Neural progenitor cell (in vitro differentiated cells): ENCODE results near the gene EPHA3. TPM values are rescaled to one million over a fixed set of nuclear protein-coding genes. Genes with fewer than 3 reads are reported as not detected.

Source experiments
- DNase-seq: peaks from one replicate; pipeline ENCODE4 v3.0.0-alpha.2; 2016; ENCODE audit warnings: low spot score
- H2AFZ ChIP-seq: fragments of 200-600 bp; sonication (generic); replicated peaks from 2 replicates; pipeline ENCODE4 v1.6.1; 2016; ENCODE audit warnings: antibody characterized with exemption
- H3F3A ChIP-seq: fragments of 200-600 bp; sonication (generic); 2 replicates; pipeline ENCODE4 v1.6.1; 2016; ENCODE audit warnings: antibody characterized with exemption, low read depth
- H3K27ac ChIP-seq: fragments of 200-600 bp; sonication (generic); 2 replicates; pipeline ENCODE4 v1.5.1; 2016; ENCODE audit warnings: mild to moderate bottlenecking
- H3K27me3 ChIP-seq: fragments of 200-600 bp; sonication (generic); 2 replicates; pipeline ENCODE4 v1.6.1; 2016; ENCODE audit warnings: mild to moderate bottlenecking, moderate library complexity
- H3K36me3 ChIP-seq: fragments of 200-600 bp; sonication (generic); 2 replicates; pipeline ENCODE4 v1.5.1; 2016
- H3K4me1 ChIP-seq: fragments of 200-600 bp; sonication (generic); 2 replicates; pipeline ENCODE4 v1.6.1; 2016; ENCODE audit warnings: mixed run types
- H3K4me2 ChIP-seq: fragments of 200-600 bp; sonication (generic); 2 replicates; pipeline ENCODE4 v1.6.1; 2016
- H3K4me3 ChIP-seq: fragments of 200-600 bp; sonication (generic); 2 replicates; pipeline ENCODE4 v1.5.1; 2016
- H3K79me2 ChIP-seq: fragments of 200-600 bp; sonication (generic); 2 replicates; pipeline ENCODE4 v1.6.1; 2016; ENCODE audit warnings: low read depth
- H3K9ac ChIP-seq: fragments of 200-600 bp; sonication (generic); 2 replicates; pipeline ENCODE4 v1.6.1; 2016
- H3K9me3 ChIP-seq: fragments of 200-600 bp; sonication (generic); 2 replicates; pipeline ENCODE4 v1.5.1; 2016; ENCODE audit warnings: low read depth
- H4K20me1 ChIP-seq: fragments of 200-600 bp; sonication (generic); 2 replicates; pipeline ENCODE4 v1.6.1; 2016; ENCODE audit warnings: low read depth
- H3K27ac Mint-ChIP-seq: 3 replicates; pipeline ENCODE4 v1.8.0; 2021; ENCODE audit warnings: mixed read lengths
- H3K27me3 Mint-ChIP-seq: 2 replicates; pipeline ENCODE4 v1.8.0; 2022; ENCODE audit warnings: low read depth, mild to moderate bottlenecking, inconsistent platforms, moderate library complexity, mixed read lengths; ENCODE audit not compliant: insufficient read depth
- H3K36me3 Mint-ChIP-seq: 3 replicates; pipeline ENCODE4 v1.8.0; 2021; ENCODE audit warnings: mixed read lengths
- H3K4me1 Mint-ChIP-seq: 3 replicates; pipeline ENCODE4 v1.8.0; 2021; ENCODE audit warnings: mixed read lengths
- H3K4me3 Mint-ChIP-seq: 3 replicates; pipeline ENCODE4 v1.8.0; 2021; ENCODE audit warnings: mild to moderate bottlenecking, moderate library complexity, mixed read lengths
- H3K9me3 Mint-ChIP-seq: 3 replicates; pipeline ENCODE4 v1.8.0; 2020; ENCODE audit warnings: mixed read lengths
- EZH2 ChIP-seq: fragments of 200-600 bp; sonication (generic); IDR thresholded peaks from 2 replicates; pipeline ENCODE4 v1.6.1; 2017; ENCODE audit warnings: antibody characterized with exemption, mild to moderate bottlenecking, moderate library complexity
- EZH2phosphoT487 ChIP-seq: fragments of 200-600 bp; sonication (generic); IDR thresholded peaks from 2 replicates; pipeline ENCODE4 v1.6.1; 2017; ENCODE audit warnings: antibody characterized with exemption
- total RNA-seq: library from RNA; depleted of rRNA; stranded (reverse); fragments of >200 nt; gene quantifications from 2 replicates; pipeline ENCODE4 v1.2.3, GENCODE V29; 2015; ENCODE audit warnings: low replicate concordance
- TF ChIP-seq, protein P1 (sequence below): fragments of 200-600 bp; sonication (generic); IDR thresholded peaks from 2 replicates; pipeline ENCODE4 v1.5.1; 2017; ENCODE audit warnings: antibody characterized with exemption, mild to moderate bottlenecking

The EPHA3 gene
- total RNA-seq, 1 donor from 2014 or later, result 0.36 TPM

DNA sequence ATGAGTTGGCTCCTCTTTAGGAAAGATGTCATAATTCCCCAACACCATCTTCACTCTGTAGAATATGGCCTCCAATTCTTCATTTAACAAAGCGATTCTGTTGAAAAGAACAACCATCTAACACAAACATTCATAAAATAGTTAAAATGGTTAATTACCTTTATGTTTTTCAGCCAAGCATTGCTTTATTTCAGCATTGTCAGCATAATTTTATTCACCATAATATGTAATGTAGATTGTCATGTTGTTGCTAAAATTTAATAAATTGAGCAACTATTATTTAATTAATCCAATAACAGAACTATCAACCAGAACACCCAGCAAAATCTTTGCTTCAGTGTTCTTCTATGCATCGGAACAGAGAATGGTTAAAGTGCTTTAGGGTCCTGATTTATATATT is 46.2 kb upstream of the EPHA3 start:
- Mint-ChIP-seq H3K27ac (no peak overlapping the region), H3K4me3 (no peak overlapping the region), H3K4me1 (no peaks in the 10 kb centered on the region), H3K36me3 (no peaks in the 10 kb centered on the region), H3K9me3 (no peaks in the 10 kb centered on the region), H3K27me3 (no peaks in the 10 kb centered on the region)
- no peak overlapping the region for H3K4me3 ChIP-seq
- no peaks in the 10 kb centered on the region for H3K79me2 ChIP-seq
- TF ChIP-seq, protein P1, sequence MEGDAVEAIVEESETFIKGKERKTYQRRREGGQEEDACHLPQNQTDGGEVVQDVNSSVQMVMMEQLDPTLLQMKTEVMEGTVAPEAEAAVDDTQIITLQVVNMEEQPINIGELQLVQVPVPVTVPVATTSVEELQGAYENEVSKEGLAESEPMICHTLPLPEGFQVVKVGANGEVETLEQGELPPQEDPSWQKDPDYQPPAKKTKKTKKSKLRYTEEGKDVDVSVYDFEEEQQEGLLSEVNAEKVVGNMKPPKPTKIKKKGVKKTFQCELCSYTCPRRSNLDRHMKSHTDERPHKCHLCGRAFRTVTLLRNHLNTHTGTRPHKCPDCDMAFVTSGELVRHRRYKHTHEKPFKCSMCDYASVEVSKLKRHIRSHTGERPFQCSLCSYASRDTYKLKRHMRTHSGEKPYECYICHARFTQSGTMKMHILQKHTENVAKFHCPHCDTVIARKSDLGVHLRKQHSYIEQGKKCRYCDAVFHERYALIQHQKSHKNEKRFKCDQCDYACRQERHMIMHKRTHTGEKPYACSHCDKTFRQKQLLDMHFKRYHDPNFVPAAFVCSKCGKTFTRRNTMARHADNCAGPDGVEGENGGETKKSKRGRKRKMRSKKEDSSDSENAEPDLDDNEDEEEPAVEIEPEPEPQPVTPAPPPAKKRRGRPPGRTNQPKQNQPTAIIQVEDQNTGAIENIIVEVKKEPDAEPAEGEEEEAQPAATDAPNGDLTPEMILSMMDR, result no peak
- TF ChIP-seq EZH2phosphoT487 (no peak), EZH2 (no peak)
- H4K20me1 ChIP-seq, result no peaks in the 10 kb centered on the region
- H3K4me2 ChIP-seq, result no peak overlapping the region
- H2AFZ ChIP-seq, result no peak overlapping the region
- DNase-seq, result no peak
- H3F3A ChIP-seq, result no peaks in the 10 kb centered on the region
- H3K27ac ChIP-seq, result no peak overlapping the region
- no peaks in the 10 kb centered on the region for H3K9me3 ChIP-seq
- H3K36me3 ChIP-seq, result no peaks in the 10 kb centered on the region
- no peaks in the 10 kb centered on the region for H3K4me1 ChIP-seq
- H3K9ac ChIP-seq, result no peak overlapping the region
- H3K27me3 ChIP-seq, result no peaks in the 10 kb centered on the region

DNA sequence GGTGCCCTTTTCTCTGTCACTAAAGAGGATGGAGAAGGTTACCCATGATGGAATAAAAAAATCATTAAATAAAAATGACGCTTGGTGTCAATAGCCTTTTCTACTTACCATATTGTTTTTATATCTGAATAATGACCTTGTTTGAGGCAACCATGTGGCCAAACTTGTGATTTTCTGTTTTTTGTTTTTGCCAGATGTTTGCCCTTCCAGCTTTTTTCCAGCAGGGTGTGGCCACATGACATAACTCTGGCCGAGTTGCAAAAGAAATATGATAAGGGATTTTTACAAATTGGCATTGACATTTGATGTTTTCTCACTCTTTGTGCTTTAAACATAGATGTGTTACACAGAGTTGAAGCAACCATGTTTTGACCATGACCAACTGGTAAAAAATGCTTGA is 39.7 kb upstream of the EPHA3 start:
- H3K36me3 Mint-ChIP-seq, result no peaks in the 10 kb centered on the region

GRCh38 chr3:89072642-89073041 is 34.8 kb upstream of the EPHA3 start:
- Histone ChIP-seq H3K27me3 (no peaks in the 10 kb centered on the region), H3K27ac (no peak overlapping the region), H3K9ac (no peak overlapping the region), H3K4me2 (no peak overlapping the region), H3K4me1 (no peaks in the 10 kb centered on the region), H4K20me1 (no peaks in the 10 kb centered on the region), H3K9me3 (no peaks in the 10 kb centered on the region), H3K79me2 (no peaks in the 10 kb centered on the region), H3K36me3 (no peaks in the 10 kb centered on the region), H3K4me3 (no peak overlapping the region), H2AFZ (no peak overlapping the region), H3F3A (no peaks in the 10 kb centered on the region)
- Mint-ChIP-seq H3K27me3 (no peaks in the 10 kb centered on the region), H3K4me3 (no peak overlapping the region), H3K4me1 (peaks cover 7% of the 10 kb centered on the region), H3K9me3 (peaks cover 22% of the 10 kb centered on the region), H3K27ac (no peak overlapping the region), H3K36me3 (no peaks in the 10 kb centered on the region)
- no peak for TF ChIP-seq EZH2phosphoT487
- TF ChIP-seq, protein P1, result no peak
- TF ChIP-seq EZH2, result no peak
- no peak for DNase-seq

More for the DNA sequence above, 39.7 kb upstream of the EPHA3 start:
- DNase-seq, result no peak
- Mint-ChIP-seq H3K4me3 (no peak overlapping the region), H3K27me3 (no peaks in the 10 kb centered on the region), H3K27ac (no peak overlapping the region), H3K4me1 (peaks cover 10% of the 10 kb centered on the region), H3K9me3 (peaks cover 5% of the 10 kb centered on the region)
- Histone ChIP-seq H3F3A (no peaks in the 10 kb centered on the region), H4K20me1 (no peaks in the 10 kb centered on the region), H3K27ac (no peak overlapping the region), H3K4me1 (no peaks in the 10 kb centered on the region), H3K79me2 (no peaks in the 10 kb centered on the region), H3K9me3 (no peaks in the 10 kb centered on the region), H3K36me3 (no peaks in the 10 kb centered on the region), H3K9ac (no peak overlapping the region), H3K27me3 (no peaks in the 10 kb centered on the region), H3K4me2 (no peak overlapping the region), H3K4me3 (no peak overlapping the region), H2AFZ (no peak overlapping the region)
- TF ChIP-seq EZH2phosphoT487, result no peak
- TF ChIP-seq, protein P1, result no peak
- no peak for TF ChIP-seq EZH2
